ENCODE measurements around the gene LYST.
"Not testable (repeated sequence)": the region's sequence is repeated elsewhere in the genome, so short reads cannot be mapped to it uniquely, and the experiment has no call there.

Gene LYST

GRCh38 chr1:235866205-235866912, at the start of gene LYST:
TSS of gene LYST (minus strand) at chr1:235866906. CDS start at chr1:235830417, 36,489 bp downstream.
- peak; percentile 48 for DNase-seq

GRCh38 chr1:235915489-235915888, 48.8 kb upstream of the LYST start:
- DNase-seq = not testable (repeated sequence)

GRCh38 chr1:235913311-235913710, 46.6 kb upstream of the LYST start:
- DNase-seq = peak; percentile 68

GRCh38 chr1:235911876-235912275, 45.2 kb upstream of the LYST start:
- DNase-seq = peak; percentile 26

GRCh38 chr1:235911300-235911662, 44.6 kb upstream of the LYST start:
- DNase-seq = no peak

- DNase-seq = peak; percentile 99
These were observed 43.9 kb upstream of the LYST start for GRCh38 chr1:235910357-235911299.

GRCh38 chr1:235908742-235909520, 42.2 kb upstream of the LYST start:
- DNase-seq = peak; percentile 84

- no peak for DNase-seq
These were observed 41.2 kb upstream of the LYST start for GRCh38 chr1:235907897-235908240.

- DNase-seq = no peak
These were observed 40.6 kb upstream of the LYST start for GRCh38 chr1:235907187-235907896.

- DNase-seq = no peak
These were observed 39.7 kb upstream of the LYST start for GRCh38 chr1:235906436-235906835.

- not testable (repeated sequence) for DNase-seq
These were observed 37.1 kb upstream of the LYST start for GRCh38 chr1:235903809-235904208.

GRCh38 chr1:235902677-235903542, 36.2 kb upstream of the LYST start:
- DNase-seq = peak; percentile 83

- DNase-seq = peak; percentile 73
These were observed 34.8 kb upstream of the LYST start for GRCh38 chr1:235901461-235901860.

- peak; percentile 24 for DNase-seq
These were observed 31.4 kb upstream of the LYST start for GRCh38 chr1:235898126-235898525.

GRCh38 chr1:235893840-235894239, 27.1 kb upstream of the LYST start:
- no peak for DNase-seq

- DNase-seq = no peak
These were observed 26.2 kb upstream of the LYST start for GRCh38 chr1:235892734-235893413.

- DNase-seq = no peak
These were observed 25.5 kb upstream of the LYST start for GRCh38 chr1:235892202-235892601.

- no peak for DNase-seq
These were observed 21.5 kb upstream of the LYST start for GRCh38 chr1:235888119-235888643.

GRCh38 chr1:235887676-235888075, 21.0 kb upstream of the LYST start:
- no peak for DNase-seq

GRCh38 chr1:235885655-235886262, 19.1 kb upstream of the LYST start:
- DNase-seq = no peak

Measured in fibroblast of skin of right biceps (primary cell).